ENCODE results near the gene TIA1. TPM values are rescaled to one million over a fixed set of nuclear protein-coding genes. Genes with fewer than 3 reads are reported as not detected.

Gene TIA1
- total RNA-seq, 1 donor from 2014 or later, result 539 TPM

GRCh38 chr2:70250434-70250833 lies 2.0 kb upstream of the TIA1 start:
- Mint-ChIP-seq H3K36me3 (peaks cover 10% of the 10 kb centered on the region), H3K27me3 (ENCODE audit: insufficient read depth, low read depth) (peaks cover 17% of the 10 kb centered on the region), H3K27ac (no peak overlapping the region), H3K4me3 (no peak overlapping the region), H3K9me3 (peaks cover 5% of the 10 kb centered on the region), H3K4me1 (peaks cover 13% of the 10 kb centered on the region)
- no peak overlapping the region for H2AFZ ChIP-seq (replicated peaks)
- no peaks in the 10 kb centered on the region for H3K36me3 ChIP-seq
- TF ChIP-seq EZH2 (IDR thresholded peaks at IDR 0.05) (no peak), EZH2phosphoT487 (IDR thresholded peaks at IDR 0.05) (no peak), CTCF (IDR thresholded peaks at IDR 0.05) (no peak)
- no peak overlapping the region for H3K4me3 ChIP-seq
- DNase-seq (ENCODE audit: low spot score), result no peak
- no peaks in the 10 kb centered on the region for H3K9me3 ChIP-seq (ENCODE audit: low read depth)
- H4K20me1 ChIP-seq (ENCODE audit: low read depth), result peaks cover 17% of the 10 kb centered on the region
- H3K27me3 ChIP-seq, result no peaks in the 10 kb centered on the region
- no peak overlapping the region for H3K4me2 ChIP-seq
- H3K9ac ChIP-seq, result no peak overlapping the region
- peaks cover 12% of the 10 kb centered on the region for H3K4me1 ChIP-seq
- H3K27ac ChIP-seq, result no peak overlapping the region
- peaks cover 58% of the 10 kb centered on the region for H3F3A ChIP-seq (ENCODE audit: low read depth)
- peaks cover 29% of the 10 kb centered on the region for H3K79me2 ChIP-seq (ENCODE audit: low read depth)

- peaks cover 23% of the 10 kb centered on the region for H3K4me1 ChIP-seq
- no peaks in the 10 kb centered on the region for H3K27me3 ChIP-seq
- H3K4me3 Mint-ChIP-seq, result peak overlapping the region; percentile 94
- peak; percentile 76 for DNase-seq (ENCODE audit: low spot score)
- peaks cover 13% of the 10 kb centered on the region for H3K27me3 Mint-ChIP-seq (ENCODE audit: insufficient read depth, low read depth)
- H3K27ac ChIP-seq, result peak overlapping the region; percentile 100
- H3K9ac ChIP-seq, result peak overlapping the region; percentile 98
- peaks cover 29% of the 10 kb centered on the region for H3K36me3 Mint-ChIP-seq
- peaks cover 10% of the 10 kb centered on the region for H3K9me3 Mint-ChIP-seq
- H3K4me1 Mint-ChIP-seq, result peaks cover 28% of the 10 kb centered on the region
- peak overlapping the region; percentile 93 for H3K4me3 ChIP-seq
- H3K27ac Mint-ChIP-seq, result peak overlapping the region; percentile 98
- H2AFZ ChIP-seq (replicated peaks), result peak overlapping the region; percentile 83
- peaks cover 44% of the 10 kb centered on the region for H3F3A ChIP-seq (ENCODE audit: low read depth)
- no peaks in the 10 kb centered on the region for H3K36me3 ChIP-seq
- peaks cover 58% of the 10 kb centered on the region for H3K79me2 ChIP-seq (ENCODE audit: low read depth)
- peaks cover 45% of the 10 kb centered on the region for H4K20me1 ChIP-seq (ENCODE audit: low read depth)
- TF ChIP-seq EZH2phosphoT487 (IDR thresholded peaks at IDR 0.05) (no peak), EZH2 (IDR thresholded peaks at IDR 0.05) (no peak), CTCF (IDR thresholded peaks at IDR 0.05) (no peak)
- peak overlapping the region; percentile 87 for H3K4me2 ChIP-seq
- no peaks in the 10 kb centered on the region for H3K9me3 ChIP-seq (ENCODE audit: low read depth)
Measured at GRCh38 chr2:70247364-70248180, 856 bp downstream of the TIA1 start.

- peaks cover 28% of the 10 kb centered on the region for H3K4me1 Mint-ChIP-seq
- H2AFZ ChIP-seq (replicated peaks), result no peak overlapping the region
- H3K4me3 Mint-ChIP-seq, result no peak overlapping the region
- H3K27me3 Mint-ChIP-seq (ENCODE audit: insufficient read depth, low read depth), result peaks cover 10% of the 10 kb centered on the region
- no peak overlapping the region for H3K27ac ChIP-seq
- H3K36me3 ChIP-seq, result peaks cover 13% of the 10 kb centered on the region
- H3K9me3 ChIP-seq (ENCODE audit: low read depth), result no peaks in the 10 kb centered on the region
- H3F3A ChIP-seq (ENCODE audit: low read depth), result peaks cover 22% of the 10 kb centered on the region
- peaks cover 81% of the 10 kb centered on the region for H4K20me1 ChIP-seq (ENCODE audit: low read depth)
- H3K9ac ChIP-seq, result no peak overlapping the region
- no peak for DNase-seq (ENCODE audit: low spot score)
- peaks cover 47% of the 10 kb centered on the region for H3K36me3 Mint-ChIP-seq
- no peaks in the 10 kb centered on the region for H3K27me3 ChIP-seq
- peaks cover 93% of the 10 kb centered on the region for H3K79me2 ChIP-seq (ENCODE audit: low read depth)
- H3K4me3 ChIP-seq, result no peak overlapping the region
- H3K27ac Mint-ChIP-seq, result no peak overlapping the region
- peaks cover 23% of the 10 kb centered on the region for H3K4me1 ChIP-seq
- TF ChIP-seq EZH2 (IDR thresholded peaks at IDR 0.05) (no peak), CTCF (IDR thresholded peaks at IDR 0.05) (no peak), EZH2phosphoT487 (IDR thresholded peaks at IDR 0.05) (no peak)
- H3K4me2 ChIP-seq, result peak overlapping the region; percentile 87
- H3K9me3 Mint-ChIP-seq, result peaks cover 15% of the 10 kb centered on the region
Measured at GRCh38 chr2:70243806-70244584, 4.4 kb downstream of the TIA1 start.
